Chondrocyte (in vitro differentiated cells): ENCODE data around the gene RBM17. TPM values are rescaled to one million over a fixed set of nuclear protein-coding genes. Genes with fewer than 3 reads are reported as not detected.
"Not testable (repeated sequence)": the region's sequence is repeated elsewhere in the genome, so short reads cannot be mapped to it uniquely, and the experiment has no call there.

ENCODE experiments used
- DNase-seq: peaks from one replicate; pipeline ENCODE4 v3.0.0; 2021; ENCODE audit warnings: mixed read lengths, low spot score
- H3K27ac Mint-ChIP-seq: one replicate; pipeline ENCODE4 v1.8.0; 2021; ENCODE audit warnings: mild to moderate bottlenecking, moderate library complexity, mixed read lengths; ENCODE audit not compliant: unreplicated experiment
- H3K27me3 Mint-ChIP-seq: 2 replicates; pipeline ENCODE4 v1.8.0; 2021; ENCODE audit warnings: low read depth, mixed read lengths
- H3K36me3 Mint-ChIP-seq: 2 replicates; pipeline ENCODE4 v1.8.0; 2021; ENCODE audit warnings: low read depth, mixed read lengths
- H3K4me1 Mint-ChIP-seq: 2 replicates; pipeline ENCODE4 v1.8.0; 2021; ENCODE audit warnings: low read depth, mild to moderate bottlenecking, mixed read lengths
- H3K4me3 Mint-ChIP-seq: one replicate; pipeline ENCODE4 v1.8.0; 2021; ENCODE audit warnings: mild to moderate bottlenecking, moderate library complexity, mixed read lengths; ENCODE audit not compliant: unreplicated experiment
- H3K9me3 Mint-ChIP-seq: 2 replicates; pipeline ENCODE4 v1.8.0; 2021; ENCODE audit warnings: low read depth, mixed read lengths
- total RNA-seq: library from RNA; stranded (reverse); gene quantifications from 3 replicates; pipeline ENCODE4 v1.2.1, GENCODE V29; 2021
- TF ChIP-seq, protein P1 (sequence below): fragments of 200-600 bp; sonication (generic); IDR thresholded peaks from 2 replicates; pipeline ENCODE4 v1.5.0; 2021; ENCODE audit warnings: antibody characterized with exemption, mild to moderate bottlenecking, moderate library complexity

The RBM17 gene
- total RNA-seq, 1 donor from 2014 or later = 59.0 TPM

DNA sequence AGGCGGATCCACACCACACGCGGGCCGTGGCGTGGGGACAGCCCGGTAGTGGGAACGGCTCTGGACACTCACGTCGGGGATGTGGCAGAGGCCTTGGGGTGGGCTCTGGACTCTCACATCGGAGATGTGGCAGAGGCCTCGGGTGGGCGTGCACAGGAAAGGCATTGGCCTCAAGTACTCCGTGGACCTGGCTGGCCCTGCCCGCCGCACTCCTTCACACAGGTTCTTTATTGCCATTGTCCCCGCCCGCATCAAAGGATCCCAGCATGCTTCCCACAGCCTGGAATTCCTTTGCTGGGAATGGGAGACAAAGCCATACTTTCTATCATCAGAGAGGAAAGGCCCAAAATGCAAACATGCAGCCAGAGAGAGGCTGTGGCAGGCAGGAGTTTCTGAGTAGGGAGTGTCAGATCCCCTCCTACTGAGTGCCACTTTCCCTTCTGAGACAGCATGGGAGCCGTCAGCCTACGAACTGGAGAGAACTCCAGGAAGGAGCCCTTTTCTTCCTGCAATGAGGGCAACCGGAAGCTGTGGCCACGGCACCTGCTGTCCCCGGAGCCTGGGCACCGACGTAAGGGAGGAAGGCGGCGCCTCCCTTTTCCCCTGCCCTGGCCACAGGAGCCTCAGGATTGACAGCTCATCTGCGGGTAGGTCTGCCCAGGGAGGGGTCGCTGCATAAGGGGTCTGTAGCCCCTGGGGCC is 51.5 kb downstream of the RBM17 start:
- Mint-ChIP-seq H3K36me3 (no peaks in the 10 kb centered on the region), H3K4me3 (no peak overlapping the region), H3K9me3 (no peaks in the 10 kb centered on the region), H3K27me3 (peaks cover 2% of the 10 kb centered on the region), H3K27ac (no peak overlapping the region), H3K4me1 (peaks cover 39% of the 10 kb centered on the region)
- no peak for DNase-seq
- TF ChIP-seq, protein P1, sequence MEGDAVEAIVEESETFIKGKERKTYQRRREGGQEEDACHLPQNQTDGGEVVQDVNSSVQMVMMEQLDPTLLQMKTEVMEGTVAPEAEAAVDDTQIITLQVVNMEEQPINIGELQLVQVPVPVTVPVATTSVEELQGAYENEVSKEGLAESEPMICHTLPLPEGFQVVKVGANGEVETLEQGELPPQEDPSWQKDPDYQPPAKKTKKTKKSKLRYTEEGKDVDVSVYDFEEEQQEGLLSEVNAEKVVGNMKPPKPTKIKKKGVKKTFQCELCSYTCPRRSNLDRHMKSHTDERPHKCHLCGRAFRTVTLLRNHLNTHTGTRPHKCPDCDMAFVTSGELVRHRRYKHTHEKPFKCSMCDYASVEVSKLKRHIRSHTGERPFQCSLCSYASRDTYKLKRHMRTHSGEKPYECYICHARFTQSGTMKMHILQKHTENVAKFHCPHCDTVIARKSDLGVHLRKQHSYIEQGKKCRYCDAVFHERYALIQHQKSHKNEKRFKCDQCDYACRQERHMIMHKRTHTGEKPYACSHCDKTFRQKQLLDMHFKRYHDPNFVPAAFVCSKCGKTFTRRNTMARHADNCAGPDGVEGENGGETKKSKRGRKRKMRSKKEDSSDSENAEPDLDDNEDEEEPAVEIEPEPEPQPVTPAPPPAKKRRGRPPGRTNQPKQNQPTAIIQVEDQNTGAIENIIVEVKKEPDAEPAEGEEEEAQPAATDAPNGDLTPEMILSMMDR = no peak

DNA sequence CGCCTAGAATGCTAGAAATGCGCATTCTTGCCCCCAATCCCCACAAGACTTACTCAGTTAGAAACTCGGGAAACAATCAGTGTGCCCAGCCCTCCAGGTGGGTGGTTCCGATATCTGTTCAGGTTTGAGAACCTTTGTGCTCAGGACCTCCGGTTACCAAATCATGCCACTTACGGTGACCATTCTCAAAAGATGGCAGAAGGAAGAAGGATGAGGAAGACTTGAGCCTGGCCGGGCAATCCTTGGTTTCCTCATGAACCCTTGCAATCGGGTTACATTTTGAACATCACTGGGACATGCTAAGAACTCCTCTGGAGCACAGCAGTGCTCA is 52.1 kb downstream of the RBM17 start:
- Mint-ChIP-seq H3K9me3 (no peaks in the 10 kb centered on the region), H3K4me3 (peak overlapping the region; percentile 78), H3K4me1 (peaks cover 43% of the 10 kb centered on the region), H3K36me3 (no peaks in the 10 kb centered on the region), H3K27me3 (peaks cover 2% of the 10 kb centered on the region), H3K27ac (peak overlapping the region; percentile 98)
- TF ChIP-seq, protein P1 = no peak
- no peak for DNase-seq

DNA sequence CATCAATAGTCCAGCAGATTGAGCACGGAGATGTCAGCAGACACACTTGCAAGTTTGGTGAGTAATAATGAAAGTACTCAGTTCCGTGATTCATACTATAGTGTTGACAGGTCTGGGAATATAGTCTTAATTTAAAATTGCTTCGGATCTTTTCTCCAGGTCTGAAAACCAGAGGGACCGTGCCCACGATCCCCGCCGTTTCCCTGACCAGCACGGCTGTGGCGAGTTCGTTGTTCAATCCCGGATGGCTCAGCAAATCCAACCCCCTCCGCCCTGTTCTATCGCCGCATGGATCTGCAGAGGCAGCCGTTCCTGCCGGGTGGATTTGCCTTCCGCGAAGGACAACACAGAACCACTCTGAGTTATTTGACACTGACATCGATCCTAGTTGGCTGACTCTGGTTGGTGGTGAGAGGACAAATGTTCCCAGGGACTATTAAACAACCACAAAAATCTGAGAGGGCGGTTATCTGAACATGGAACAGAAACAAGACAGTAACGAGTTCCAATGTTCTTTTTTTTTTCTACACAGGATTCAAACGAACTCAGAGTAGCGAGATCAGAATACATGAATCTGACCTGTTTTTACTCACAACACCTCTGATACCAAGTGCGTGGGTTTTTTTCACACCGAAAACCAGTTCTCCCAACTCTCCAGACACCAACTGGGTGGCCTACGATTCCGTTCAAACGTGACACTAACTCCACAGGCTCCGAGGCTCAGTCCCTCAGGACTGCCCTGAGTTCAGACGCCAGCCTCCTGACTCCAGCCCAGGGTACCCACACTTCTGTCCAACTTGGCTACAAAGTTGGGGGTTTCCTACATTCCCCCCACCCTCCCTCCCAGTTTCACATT is 52.7 kb downstream of the RBM17 start:
- H3K9me3 Mint-ChIP-seq = no peaks in the 10 kb centered on the region
- H3K36me3 Mint-ChIP-seq = no peaks in the 10 kb centered on the region
- peaks cover 2% of the 10 kb centered on the region for H3K27me3 Mint-ChIP-seq
- peaks cover 47% of the 10 kb centered on the region for H3K4me1 Mint-ChIP-seq
- TF ChIP-seq, protein P1 = no peak
- peak overlapping the region; percentile 78 for H3K4me3 Mint-ChIP-seq
- H3K27ac Mint-ChIP-seq = peak overlapping the region; percentile 98
- no peak for DNase-seq

DNA sequence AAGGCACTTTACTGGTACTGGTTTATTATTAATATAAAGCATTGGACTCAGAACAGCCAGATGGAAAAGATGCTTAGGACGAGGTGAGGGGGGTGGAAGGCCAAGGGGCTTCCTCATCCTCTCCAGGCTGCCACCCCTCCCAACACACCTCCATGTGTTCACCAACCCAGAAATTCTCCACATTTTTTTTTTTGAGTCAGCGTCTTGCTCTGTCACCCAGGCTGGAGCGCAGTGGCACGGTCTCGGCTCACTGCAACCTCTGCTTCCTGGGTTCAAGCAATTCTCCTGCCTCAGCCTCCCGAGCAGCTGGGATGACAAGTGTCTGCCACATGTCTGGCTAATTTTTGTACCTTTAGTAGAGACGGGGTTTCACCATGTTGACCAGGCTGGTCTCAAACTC is 53.4 kb downstream of the RBM17 start:
- DNase-seq, H3K27me3 Mint-ChIP-seq, H3K36me3 Mint-ChIP-seq, H3K9me3 Mint-ChIP-seq: not testable (repeated sequence)
- Mint-ChIP-seq H3K4me1 (peaks cover 44% of the 10 kb centered on the region), H3K27ac (peak overlapping the region; percentile 98), H3K4me3 (peak overlapping the region; percentile 78)

DNA sequence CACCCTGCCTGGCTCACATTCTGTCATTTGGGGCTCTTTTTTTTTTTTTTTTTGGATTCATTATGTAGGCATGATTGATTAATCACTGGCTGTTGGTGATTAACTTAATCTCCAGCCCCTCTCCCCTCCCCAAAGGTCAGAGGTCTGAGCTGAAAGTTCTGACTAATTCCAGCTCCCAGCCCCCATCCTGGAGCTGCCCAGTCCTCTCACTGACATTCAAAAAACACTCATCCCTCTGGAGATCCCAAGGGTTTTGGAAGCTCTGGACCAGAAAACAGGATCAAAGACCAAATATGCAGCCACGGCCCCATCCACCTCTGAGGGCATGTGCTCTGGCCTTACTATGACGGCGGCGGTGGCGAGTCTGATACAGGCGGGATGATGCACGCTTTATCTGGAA is 53.8 kb downstream of the RBM17 start:
- no peak for DNase-seq
- Mint-ChIP-seq H3K27ac (peak overlapping the region; percentile 98), H3K4me3 (no peak overlapping the region), H3K27me3 (peaks cover 2% of the 10 kb centered on the region), H3K9me3 (no peaks in the 10 kb centered on the region), H3K4me1 (peaks cover 44% of the 10 kb centered on the region), H3K36me3 (no peaks in the 10 kb centered on the region)
- TF ChIP-seq, protein P1 = no peak
